Measurements from ENCODE around the gene AGAP5.
"Not testable (repeated sequence)": the region's sequence is repeated elsewhere in the genome, so short reads cannot be mapped to it uniquely, and the experiment has no call there.

The AGAP5 gene

DNA sequence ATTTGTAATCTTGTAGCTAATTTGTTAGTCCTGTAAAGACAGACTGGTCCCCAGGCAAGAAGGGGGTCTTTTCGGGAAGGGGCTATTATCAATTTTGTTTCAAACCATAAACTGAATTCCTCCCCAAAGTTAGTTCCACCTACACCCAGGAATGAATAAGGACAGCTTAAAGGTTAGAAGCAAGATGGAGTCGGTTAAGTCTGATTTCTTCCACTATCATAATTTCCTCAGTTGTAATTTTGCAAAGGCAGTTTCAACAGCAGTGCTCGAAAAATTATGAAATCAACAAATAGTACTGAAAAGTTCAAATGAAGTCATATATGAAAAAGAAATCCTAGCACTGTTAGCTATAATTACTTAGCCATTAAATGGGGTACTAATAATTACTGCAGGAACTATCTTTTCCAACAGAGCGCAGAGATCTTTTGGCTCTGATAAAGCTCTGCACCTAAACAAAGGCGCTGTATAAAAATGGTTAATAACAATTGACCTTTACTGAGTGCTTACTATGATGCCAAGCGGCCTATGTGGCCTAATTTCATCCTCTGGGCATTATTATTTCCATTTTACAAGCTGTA is 45.5 kb upstream of the AGAP5 start:
- peak overlapping the region; percentile 96 for H3K9ac ChIP-seq (ENCODE audit: low read length)
- no peaks in the 10 kb centered on the region for H3K27me3 ChIP-seq (ENCODE audit: insufficient read depth, low read length)
- peaks cover 27% of the 10 kb centered on the region for H3K79me2 ChIP-seq (ENCODE audit: insufficient read depth, low read length)
- no peaks in the 10 kb centered on the region for H3K9me2 ChIP-seq (ENCODE audit: low read depth, low read length)
- H3K36me3 ChIP-seq (ENCODE audit: insufficient read depth, low read length), result peaks cover 8% of the 10 kb centered on the region; the same call in 1 of the 2 replicates
- peak overlapping the region; percentile 92 for H3K4me3 ChIP-seq (ENCODE audit: low read depth, low read length, poor library complexity, severe bottlenecking)
- peaks cover 23% of the 10 kb centered on the region for H3K4me1 ChIP-seq (ENCODE audit: insufficient read depth, low read length, severe bottlenecking)
- no peak overlapping the region for H2AFZ ChIP-seq (ENCODE audit: low read length)
- no peaks in the 10 kb centered on the region for H3K9me3 ChIP-seq (ENCODE audit: low read length)
- H3F3A ChIP-seq (ENCODE audit: insufficient read depth, low read length), result no peaks in the 10 kb centered on the region
- no peaks in the 10 kb centered on the region for H4K20me1 ChIP-seq (ENCODE audit: insufficient read depth, low read length)
- peak overlapping the region; percentile 92 for H3K4me2 ChIP-seq (ENCODE audit: low read length)
- peak overlapping the region; percentile 81 for H3K27ac ChIP-seq (ENCODE audit: low read depth, low read length, poor library complexity, severe bottlenecking)
- TF ChIP-seq, protein P1, sequence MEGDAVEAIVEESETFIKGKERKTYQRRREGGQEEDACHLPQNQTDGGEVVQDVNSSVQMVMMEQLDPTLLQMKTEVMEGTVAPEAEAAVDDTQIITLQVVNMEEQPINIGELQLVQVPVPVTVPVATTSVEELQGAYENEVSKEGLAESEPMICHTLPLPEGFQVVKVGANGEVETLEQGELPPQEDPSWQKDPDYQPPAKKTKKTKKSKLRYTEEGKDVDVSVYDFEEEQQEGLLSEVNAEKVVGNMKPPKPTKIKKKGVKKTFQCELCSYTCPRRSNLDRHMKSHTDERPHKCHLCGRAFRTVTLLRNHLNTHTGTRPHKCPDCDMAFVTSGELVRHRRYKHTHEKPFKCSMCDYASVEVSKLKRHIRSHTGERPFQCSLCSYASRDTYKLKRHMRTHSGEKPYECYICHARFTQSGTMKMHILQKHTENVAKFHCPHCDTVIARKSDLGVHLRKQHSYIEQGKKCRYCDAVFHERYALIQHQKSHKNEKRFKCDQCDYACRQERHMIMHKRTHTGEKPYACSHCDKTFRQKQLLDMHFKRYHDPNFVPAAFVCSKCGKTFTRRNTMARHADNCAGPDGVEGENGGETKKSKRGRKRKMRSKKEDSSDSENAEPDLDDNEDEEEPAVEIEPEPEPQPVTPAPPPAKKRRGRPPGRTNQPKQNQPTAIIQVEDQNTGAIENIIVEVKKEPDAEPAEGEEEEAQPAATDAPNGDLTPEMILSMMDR (IDR thresholded peaks at IDR 0.05; ENCODE audit: low read length), result no peak
- no peak for TF ChIP-seq EZH2 (IDR thresholded peaks at IDR 0.05; ENCODE audit: borderline replicate concordance, low read length)

DNA sequence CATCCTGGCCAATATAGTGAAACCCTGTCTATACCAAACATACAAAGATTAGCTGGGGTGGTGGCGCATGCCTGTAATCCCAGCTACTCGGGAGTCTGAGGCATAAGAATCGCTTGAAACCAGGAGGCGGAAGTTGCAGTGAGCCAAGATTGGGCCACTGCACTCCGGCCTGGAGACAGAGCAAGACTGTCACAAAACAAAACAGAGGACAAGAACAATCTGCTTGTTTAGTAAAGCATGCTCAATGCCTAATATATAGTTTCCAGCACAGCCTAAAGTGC is 44.5 kb upstream of the AGAP5 start:
- peaks cover 27% of the 10 kb centered on the region for H3K79me2 ChIP-seq (ENCODE audit: insufficient read depth, low read length)
- TF ChIP-seq EZH2 (IDR thresholded peaks at IDR 0.05; ENCODE audit: borderline replicate concordance, low read length), result no peak
- TF ChIP-seq, protein P1 (IDR thresholded peaks at IDR 0.05; ENCODE audit: low read length), result no peak

DNA sequence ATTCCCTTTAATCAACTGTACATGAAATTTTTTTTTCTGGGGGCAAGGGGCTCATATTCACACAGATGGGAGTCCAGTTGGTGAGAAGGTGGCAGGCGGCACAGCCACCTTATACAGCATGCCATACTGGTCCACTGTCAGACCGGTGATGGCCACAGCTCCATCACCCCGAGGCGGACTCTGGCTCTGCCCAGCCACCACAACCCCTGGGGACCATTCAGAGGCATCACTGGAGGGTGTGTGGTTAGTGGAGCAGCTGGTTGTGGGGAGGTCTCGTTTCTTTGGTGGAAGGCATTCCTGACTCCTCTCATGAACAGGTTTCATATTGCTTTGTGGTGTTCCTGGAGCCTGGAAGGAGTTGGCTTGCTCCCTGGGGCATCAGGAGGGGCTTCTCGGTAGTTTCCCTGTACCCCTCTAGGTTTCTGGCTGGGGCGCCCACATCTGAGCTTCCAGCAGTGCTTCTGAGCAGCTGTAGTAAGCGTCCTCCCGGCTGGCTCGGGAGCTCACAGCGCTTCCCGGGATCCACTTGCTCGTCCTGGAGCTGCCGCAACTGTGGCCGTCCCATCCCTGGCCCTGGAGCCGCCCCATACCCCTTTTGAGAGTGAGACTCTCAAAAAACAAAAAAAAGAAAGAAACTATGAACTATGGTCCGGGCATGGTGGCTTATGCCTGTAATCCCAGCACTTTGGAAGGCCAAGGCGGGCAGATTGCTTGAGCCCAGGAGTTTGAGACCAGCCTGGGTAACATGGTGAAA is 42.8 kb upstream of the AGAP5 start:
- Histone ChIP-seq H3K4me1 (ENCODE audit: insufficient read depth, low read length, severe bottlenecking) (peaks cover 23% of the 10 kb centered on the region), H3K79me2 (ENCODE audit: insufficient read depth, low read length) (peaks cover 22% of the 10 kb centered on the region)
- not testable (repeated sequence) for H3K9me3 ChIP-seq (ENCODE audit: low read length); H4K20me1 ChIP-seq (ENCODE audit: insufficient read depth, low read length); H3K4me3 ChIP-seq (ENCODE audit: low read depth, low read length, poor library complexity, severe bottlenecking); H3K9me2 ChIP-seq (ENCODE audit: low read depth, low read length); H3K27me3 ChIP-seq (ENCODE audit: insufficient read depth, low read length); H2AFZ ChIP-seq (ENCODE audit: low read length); H3K27ac ChIP-seq (ENCODE audit: low read depth, low read length, poor library complexity, severe bottlenecking); H3K9ac ChIP-seq (ENCODE audit: low read length); H3K36me3 ChIP-seq (ENCODE audit: insufficient read depth, low read length); H3F3A ChIP-seq (ENCODE audit: insufficient read depth, low read length); H3K4me2 ChIP-seq (ENCODE audit: low read length)

More for the DNA sequence above, 44.5 kb upstream of the AGAP5 start:
- Histone ChIP-seq H3K27me3 (ENCODE audit: insufficient read depth, low read length) (no peaks in the 10 kb centered on the region), H3K4me2 (ENCODE audit: low read length) (no peak overlapping the region), H3K4me3 (ENCODE audit: low read depth, low read length, poor library complexity, severe bottlenecking) (no peak overlapping the region), H3K36me3 (ENCODE audit: insufficient read depth, low read length) (peaks cover 8% of the 10 kb centered on the region; the same call in 1 of the 2 replicates), H3K27ac (ENCODE audit: low read depth, low read length, poor library complexity, severe bottlenecking) (no peak overlapping the region), H3K9me3 (ENCODE audit: low read length) (no peaks in the 10 kb centered on the region), H4K20me1 (ENCODE audit: insufficient read depth, low read length) (no peaks in the 10 kb centered on the region), H3F3A (ENCODE audit: insufficient read depth, low read length) (no peaks in the 10 kb centered on the region), H2AFZ (ENCODE audit: low read length) (no peak overlapping the region), H3K9ac (ENCODE audit: low read length) (no peak overlapping the region), H3K4me1 (ENCODE audit: insufficient read depth, low read length, severe bottlenecking) (peaks cover 23% of the 10 kb centered on the region), H3K9me2 (ENCODE audit: low read depth, low read length) (no peaks in the 10 kb centered on the region)
